Ishikawa (cell line): ENCODE data around the gene EXOC6.

Experiments
- CEBPB ChIP-seq: IDR thresholded peaks from 2 replicates; pipeline ENCODE4 v1.6.1; 2012
- CREB1 ChIP-seq: IDR thresholded peaks from 2 replicates; pipeline ENCODE4 v1.6.1; 2012; ENCODE audit warnings: low read depth
- EGR1 ChIP-seq: IDR thresholded peaks from 2 replicates; pipeline ENCODE4 v1.6.1; 2012
- EP300 ChIP-seq: IDR thresholded peaks from 2 replicates; pipeline ENCODE4 v1.6.1; 2012; ENCODE audit warnings: borderline replicate concordance
- FOXM1 ChIP-seq: IDR thresholded peaks from 2 replicates; pipeline ENCODE4 v1.6.1; 2012; ENCODE audit warnings: low read depth, borderline replicate concordance
- MAX ChIP-seq: IDR thresholded peaks from 2 replicates; pipeline ENCODE4 v1.6.1; 2012
- NFIC ChIP-seq: IDR thresholded peaks from 2 replicates; pipeline ENCODE4 v1.6.1; 2012
- RAD21 ChIP-seq: IDR thresholded peaks from 2 replicates; pipeline ENCODE4 v1.6.1; 2012; ENCODE audit warnings: low read depth
- TAF1 ChIP-seq: IDR thresholded peaks from 2 replicates; pipeline ENCODE4 v1.6.1; 2012; ENCODE audit warnings: low read depth, mild to moderate bottlenecking
- TCF12 ChIP-seq: IDR thresholded peaks from 2 replicates; pipeline ENCODE4 v1.6.1; 2012; ENCODE audit warnings: low read depth
- TEAD4 ChIP-seq: IDR thresholded peaks from 2 replicates; pipeline ENCODE4 v1.6.1; 2012
- USF1 ChIP-seq: IDR thresholded peaks from 2 replicates; pipeline ENCODE4 v1.6.1; 2012
- YY1 ChIP-seq: IDR thresholded peaks from 2 replicates; pipeline ENCODE4 v1.6.1; 2012; ENCODE audit warnings: low read depth
- ZBTB7A ChIP-seq: IDR thresholded peaks from 2 replicates; pipeline ENCODE4 v1.6.1; 2012; ENCODE audit warnings: low read depth
- TF ChIP-seq, protein P1 (sequence below): IDR thresholded peaks from 2 replicates; pipeline ENCODE4 v1.6.1; 2012; ENCODE audit warnings: low read depth, mild to moderate bottlenecking

Gene EXOC6

DNA sequence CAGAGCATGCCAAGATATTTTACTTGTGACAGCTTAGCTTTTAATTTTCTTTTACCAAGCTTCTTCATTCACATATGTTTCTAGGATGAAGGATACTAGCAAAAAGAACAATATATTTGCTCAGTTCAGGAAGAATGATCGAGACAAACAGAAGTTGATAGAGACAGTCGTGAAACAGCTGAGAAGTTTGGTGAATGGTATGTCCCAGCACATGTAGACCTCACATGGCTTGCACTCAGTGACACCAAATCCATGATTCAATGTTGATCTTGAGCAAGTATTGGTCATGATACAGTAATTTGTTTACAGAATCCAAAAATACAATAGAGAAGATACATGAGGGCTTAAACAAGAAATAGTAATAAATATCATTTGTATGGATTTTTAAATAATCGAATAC lies 209.8 kb downstream of the EXOC6 start:
- TF ChIP-seq, protein P1, sequence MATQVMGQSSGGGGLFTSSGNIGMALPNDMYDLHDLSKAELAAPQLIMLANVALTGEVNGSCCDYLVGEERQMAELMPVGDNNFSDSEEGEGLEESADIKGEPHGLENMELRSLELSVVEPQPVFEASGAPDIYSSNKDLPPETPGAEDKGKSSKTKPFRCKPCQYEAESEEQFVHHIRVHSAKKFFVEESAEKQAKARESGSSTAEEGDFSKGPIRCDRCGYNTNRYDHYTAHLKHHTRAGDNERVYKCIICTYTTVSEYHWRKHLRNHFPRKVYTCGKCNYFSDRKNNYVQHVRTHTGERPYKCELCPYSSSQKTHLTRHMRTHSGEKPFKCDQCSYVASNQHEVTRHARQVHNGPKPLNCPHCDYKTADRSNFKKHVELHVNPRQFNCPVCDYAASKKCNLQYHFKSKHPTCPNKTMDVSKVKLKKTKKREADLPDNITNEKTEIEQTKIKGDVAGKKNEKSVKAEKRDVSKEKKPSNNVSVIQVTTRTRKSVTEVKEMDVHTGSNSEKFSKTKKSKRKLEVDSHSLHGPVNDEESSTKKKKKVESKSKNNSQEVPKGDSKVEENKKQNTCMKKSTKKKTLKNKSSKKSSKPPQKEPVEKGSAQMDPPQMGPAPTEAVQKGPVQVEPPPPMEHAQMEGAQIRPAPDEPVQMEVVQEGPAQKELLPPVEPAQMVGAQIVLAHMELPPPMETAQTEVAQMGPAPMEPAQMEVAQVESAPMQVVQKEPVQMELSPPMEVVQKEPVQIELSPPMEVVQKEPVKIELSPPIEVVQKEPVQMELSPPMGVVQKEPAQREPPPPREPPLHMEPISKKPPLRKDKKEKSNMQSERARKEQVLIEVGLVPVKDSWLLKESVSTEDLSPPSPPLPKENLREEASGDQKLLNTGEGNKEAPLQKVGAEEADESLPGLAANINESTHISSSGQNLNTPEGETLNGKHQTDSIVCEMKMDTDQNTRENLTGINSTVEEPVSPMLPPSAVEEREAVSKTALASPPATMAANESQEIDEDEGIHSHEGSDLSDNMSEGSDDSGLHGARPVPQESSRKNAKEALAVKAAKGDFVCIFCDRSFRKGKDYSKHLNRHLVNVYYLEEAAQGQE, result no peak
- no peak for TF ChIP-seq EP300
- no peak for TF ChIP-seq TAF1
- no peak for TF ChIP-seq ZBTB7A
- TF ChIP-seq EGR1, result no peak
- TF ChIP-seq TEAD4, result no peak
- TF ChIP-seq YY1, result no peak
- no peak for TF ChIP-seq TCF12
- no peak for TF ChIP-seq FOXM1
- TF ChIP-seq CREB1, result no peak
- no peak for TF ChIP-seq USF1
- TF ChIP-seq RAD21, result no peak

GRCh38 chr10:93059975-93060886 lies 211.9 kb downstream of the EXOC6 start, which contains the start of gene CYP26C1:
Gene CYP26C1, plus strand, starts transcription at chr10:93060798. Its CDS starts 466 bp downstream, at chr10:93061264.
- TF ChIP-seq CREB1 (no peak), EGR1 (no peak), TAF1 (no peak), TEAD4 (no peak), CEBPB (no peak), MAX (no peak), EP300 (no peak)

- no peak for TF ChIP-seq USF1
- no peak for TF ChIP-seq FOXM1
- TF ChIP-seq NFIC, result no peak
- TF ChIP-seq ZBTB7A, result no peak
- TF ChIP-seq EGR1, result no peak
- TF ChIP-seq, protein P1, result no peak
- no peak for TF ChIP-seq TCF12
- TF ChIP-seq MAX, result no peak
- no peak for TF ChIP-seq RAD21
- TF ChIP-seq CREB1, result no peak
- no peak for TF ChIP-seq TEAD4
- TF ChIP-seq EP300, result no peak
- no peak for TF ChIP-seq TAF1
- TF ChIP-seq CEBPB, result no peak
- no peak for TF ChIP-seq YY1
These were observed 212.7 kb downstream of the EXOC6 start for GRCh38 chr10:93060887-93061593.

- TF ChIP-seq, protein P1, result no peak
- TF ChIP-seq FOXM1 (no peak), RAD21 (no peak), YY1 (no peak), TAF1 (no peak), EGR1 (no peak), CREB1 (no peak), CEBPB (no peak), TCF12 (no peak), EP300 (no peak), USF1 (no peak), NFIC (no peak), ZBTB7A (no peak), TEAD4 (no peak), MAX (no peak)
These were observed 213.5 kb downstream of the EXOC6 start for GRCh38 chr10:93061594-93062513.
